OCI-M2 (cell line): ENCODE results near the gene BORA.
"Not testable (repeated sequence)": the region's sequence is repeated elsewhere in the genome, so short reads cannot be mapped to it uniquely, and the experiment has no call there.

Experiments used
- DNase-seq: peaks from one replicate; lab custom pipeline; 2025; ENCODE audit not compliant: unreplicated experiment; lab: John Stamatoyannopoulos, UW

BORA gene

DNA sequence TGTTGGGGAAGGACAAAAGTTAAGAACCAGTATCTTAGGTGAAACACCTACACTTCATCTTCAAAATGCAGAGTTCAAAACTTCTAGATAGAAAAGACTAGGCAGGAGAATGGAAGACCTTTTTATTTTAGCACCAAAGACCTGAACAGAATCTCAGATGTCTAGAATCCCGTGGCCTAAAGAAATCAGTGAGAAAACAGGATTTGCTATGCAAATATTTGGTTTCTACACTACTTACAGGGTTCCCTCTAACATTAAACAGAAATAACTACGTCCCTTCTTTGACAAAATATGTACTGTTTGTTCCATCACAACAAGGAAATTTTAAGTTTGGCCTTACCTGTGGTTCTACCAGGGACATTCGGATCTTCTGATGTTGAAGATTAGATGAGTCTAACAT is 32.5 kb downstream of the BORA start:
- DNase-seq: no peak

DNA sequence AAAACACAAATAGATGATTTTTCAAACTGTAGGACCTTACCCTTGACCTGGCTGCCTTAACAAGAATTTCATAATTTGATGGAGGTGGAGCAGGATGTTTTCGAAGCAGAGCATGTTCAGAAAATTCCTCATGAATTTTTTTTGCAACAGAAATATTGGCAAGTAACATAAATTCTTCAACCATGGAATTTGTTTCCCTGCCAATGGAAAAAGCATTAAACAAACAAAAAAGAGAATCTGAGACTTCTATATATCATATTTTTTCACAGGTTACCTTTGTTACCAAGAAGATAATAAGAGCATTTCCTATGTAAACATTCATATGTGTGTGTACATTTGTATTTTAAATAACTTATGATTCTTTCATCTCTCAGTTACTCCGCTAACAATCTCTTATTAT is 35.7 kb downstream of the BORA start:
- DNase-seq: no peak

DNA sequence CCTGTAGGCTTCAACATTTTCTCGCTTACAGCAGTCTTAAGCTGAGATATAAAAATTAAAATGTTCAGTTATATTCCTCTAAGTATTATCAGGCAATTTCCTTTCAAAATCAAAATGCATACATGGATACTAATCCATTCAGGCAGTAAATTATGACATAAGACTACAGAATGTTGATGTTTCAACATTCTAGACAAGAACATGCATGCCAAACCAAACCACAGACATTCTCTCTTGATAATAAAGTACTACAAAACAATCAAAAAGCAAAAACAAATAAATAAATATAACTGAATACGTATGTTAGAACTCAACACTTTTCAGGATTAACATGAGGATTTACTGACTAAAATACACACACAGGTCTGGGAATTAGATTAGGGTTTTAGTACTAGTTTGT is 46.3 kb downstream of the BORA start:
- no peak for DNase-seq

DNA sequence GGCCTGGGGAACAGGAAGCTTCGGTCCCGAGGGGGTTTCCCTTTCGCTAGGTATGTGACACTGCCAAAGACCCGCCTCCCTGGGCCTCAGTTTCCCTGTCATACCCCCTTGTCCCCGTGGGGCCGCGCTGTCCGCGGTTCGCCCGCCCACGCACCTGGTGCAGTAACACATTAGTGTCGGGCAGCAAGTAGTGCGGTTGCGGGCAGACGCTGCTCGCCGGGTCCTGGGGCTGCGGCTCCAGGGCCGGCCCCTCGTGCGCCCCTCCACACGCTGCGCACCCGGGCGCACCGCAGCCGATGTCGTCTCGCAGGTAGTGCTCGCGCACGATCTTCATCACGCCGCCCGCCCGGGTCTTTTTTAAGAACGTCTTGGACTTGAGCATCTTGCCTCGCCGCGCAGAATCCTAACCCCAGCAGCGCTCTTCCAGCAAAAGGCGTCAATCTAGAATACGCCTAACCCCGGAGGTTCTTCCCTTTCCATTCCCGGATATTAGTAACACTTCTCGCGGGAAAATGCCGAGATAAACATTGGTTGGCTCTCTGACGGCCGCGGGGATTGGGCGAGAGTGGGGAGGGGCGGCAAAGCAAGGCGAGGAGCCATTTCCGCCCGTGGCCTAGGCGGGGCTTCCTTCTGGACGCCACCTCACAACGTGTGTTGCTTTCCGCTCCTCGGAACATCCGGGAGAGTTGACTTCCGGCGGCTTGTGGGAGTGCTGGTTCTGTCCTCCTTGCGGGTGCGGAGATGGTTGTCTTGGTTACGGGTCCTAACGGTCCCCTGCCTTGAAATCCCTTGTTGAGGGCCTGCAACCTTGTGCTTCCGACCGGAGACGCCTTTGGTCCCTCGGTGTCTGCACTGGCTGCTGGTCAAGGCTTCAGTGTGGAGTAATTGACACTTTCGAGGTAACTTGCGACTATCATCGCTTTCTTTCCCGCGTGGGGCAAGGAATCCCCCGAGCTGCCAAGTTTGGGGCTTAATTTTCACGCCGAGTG is 54.0 kb downstream of the BORA start, which contains the start of the genes DIS3 and PIBF1:
Gene DIS3 (minus strand): TSS at position 450 of the 989 bp plus-strand sequence. CDS start 68 bp downstream, at position 382.
Gene PIBF1 (plus strand): TSS at position 683 of the 989 bp plus-strand sequence. CDS start 1,337 bp downstream, outside the sequence.
- DNase-seq: peak; percentile 41

DNA sequence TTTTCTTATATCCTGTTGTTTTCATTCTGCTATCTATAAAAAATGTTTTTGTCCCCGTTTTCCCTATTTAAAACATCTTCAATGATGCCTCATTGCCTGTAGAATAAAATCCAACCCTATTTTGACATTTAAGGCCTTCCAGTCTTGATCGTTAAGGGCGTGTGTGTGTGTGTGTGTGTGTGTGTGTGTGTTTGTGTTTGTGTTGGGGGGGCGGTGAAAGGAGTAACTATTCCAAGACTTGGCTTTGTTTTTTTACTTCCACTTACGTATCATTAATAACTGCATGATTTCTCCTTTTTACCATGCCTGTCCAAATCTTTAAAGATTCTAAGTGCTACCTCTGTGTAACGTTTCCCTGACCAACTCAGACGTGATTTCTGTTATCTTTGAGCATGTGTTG is 55.0 kb downstream of the BORA start:
- no peak for DNase-seq

DNA sequence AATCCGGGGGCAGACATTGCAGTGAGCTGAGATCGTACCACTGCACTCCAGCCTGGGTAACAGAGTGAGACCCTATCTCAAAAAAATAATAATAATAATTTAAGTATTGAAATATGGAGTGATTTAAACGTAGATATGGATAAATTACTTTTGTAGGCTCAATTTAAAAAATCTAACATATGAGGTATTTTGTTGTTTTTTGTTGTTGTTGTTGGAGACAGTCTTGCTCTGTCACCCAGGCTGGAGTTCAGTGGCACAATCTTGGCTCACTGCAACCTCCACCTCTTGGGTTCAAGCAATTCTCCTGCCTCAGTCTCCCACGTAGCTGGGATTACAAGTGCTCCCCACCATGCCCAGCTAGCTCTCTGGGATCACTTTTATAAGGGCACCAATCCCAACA is 57.0 kb downstream of the BORA start:
- DNase-seq: not testable (repeated sequence)

DNA sequence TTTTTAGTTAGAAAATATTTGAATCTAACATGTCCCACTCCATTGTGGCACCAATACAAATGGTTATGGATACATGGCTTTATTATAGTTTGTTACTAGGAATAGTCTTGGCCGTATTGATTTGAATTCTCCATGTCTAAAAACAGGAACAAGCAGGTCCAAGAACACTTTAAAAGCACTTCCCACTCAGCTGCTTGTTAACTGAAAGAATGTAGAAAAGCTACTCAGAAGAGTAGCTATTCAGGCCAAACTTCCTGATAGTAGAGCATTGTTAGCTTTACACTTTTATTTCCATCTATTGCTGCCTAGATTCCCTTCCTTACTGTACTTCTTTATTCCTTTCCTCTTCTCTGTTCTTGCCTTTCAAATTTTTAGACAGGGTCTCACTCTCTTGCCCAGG is 61.1 kb downstream of the BORA start:
- no peak for DNase-seq

DNA sequence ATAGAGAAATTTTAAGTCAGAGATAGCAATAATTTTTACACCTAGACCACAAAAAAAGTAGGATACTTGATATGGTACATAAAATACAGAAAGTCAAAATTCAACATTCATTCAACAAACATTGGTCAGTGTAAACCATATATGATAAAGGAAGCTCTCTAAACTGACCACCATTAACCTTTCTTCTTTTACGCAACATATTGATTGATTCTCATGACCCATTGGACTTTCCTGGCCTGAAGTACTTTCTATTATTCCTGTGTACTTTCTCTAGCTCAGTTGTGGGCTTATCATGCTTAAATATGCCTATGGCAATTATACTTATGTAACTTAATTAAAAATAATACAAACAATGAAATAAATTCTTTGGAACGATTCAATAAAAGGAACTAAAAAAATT is 64.9 kb downstream of the BORA start:
- no peak for DNase-seq

DNA sequence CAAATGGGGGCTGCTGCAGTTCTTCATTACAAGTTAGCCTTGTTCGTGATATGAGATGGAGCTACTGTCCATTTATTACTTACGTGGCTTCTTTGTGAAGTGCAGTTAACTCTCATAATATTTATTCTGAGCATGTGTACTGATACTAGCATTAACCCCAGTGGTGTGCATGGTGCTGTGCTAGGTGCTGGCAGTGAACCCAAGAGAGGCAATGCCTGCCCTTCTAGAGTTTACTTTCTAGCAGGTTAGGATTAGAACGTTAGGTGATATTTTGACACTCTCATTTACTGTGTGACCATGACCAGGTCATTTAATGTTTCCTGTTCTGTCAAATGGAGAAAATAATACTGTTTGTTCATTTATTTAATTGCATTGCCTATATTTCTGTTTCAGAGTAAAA is 71.1 kb downstream of the BORA start:
- no peak for DNase-seq

DNA sequence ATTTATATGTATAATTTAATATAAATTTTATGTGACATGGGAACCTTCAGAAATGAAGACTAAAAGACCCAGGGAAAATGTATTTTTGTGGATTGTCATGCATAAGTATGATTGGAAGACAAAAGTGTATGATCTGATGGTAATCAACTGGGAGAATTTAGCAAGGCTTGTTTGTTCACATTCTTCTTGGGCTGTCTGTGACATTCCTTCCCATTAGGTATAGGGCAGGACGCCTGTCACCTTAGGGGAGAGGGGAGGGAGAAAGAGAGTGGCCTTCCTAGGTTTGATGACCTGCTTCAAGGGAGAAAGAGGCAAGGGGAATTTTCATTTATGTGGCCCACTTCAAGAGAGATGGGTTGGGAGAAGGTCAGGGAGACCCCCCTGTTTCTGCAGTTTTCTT is 76.6 kb downstream of the BORA start:
- DNase-seq: no peak
